Measurements from ENCODE around the gene RIMBP2.

DNA sequence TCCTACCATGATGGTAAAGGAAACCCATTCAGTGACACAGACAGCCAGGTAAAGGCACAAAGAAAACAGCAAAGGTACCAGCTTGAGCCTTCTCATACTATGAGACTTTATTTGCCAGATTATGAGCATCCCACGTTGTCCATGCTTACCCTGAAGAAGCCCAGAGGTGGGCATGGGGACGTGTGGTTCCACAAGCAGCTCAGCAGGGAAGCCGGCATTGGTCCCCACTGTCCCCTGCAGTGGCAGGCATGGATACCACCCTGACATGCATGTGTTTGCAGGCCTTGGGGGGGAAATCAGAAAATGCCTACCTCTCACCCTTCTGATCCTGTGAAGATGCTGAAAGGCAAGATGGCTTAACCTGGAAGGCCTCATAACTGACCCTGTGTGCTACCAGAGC, 195.3 kb downstream of the RIMBP2 start:
- no peak for TF ChIP-seq POLR2A (IDR thresholded peaks at IDR 0.05; ENCODE audit: low read depth)
- TF ChIP-seq, protein P1, sequence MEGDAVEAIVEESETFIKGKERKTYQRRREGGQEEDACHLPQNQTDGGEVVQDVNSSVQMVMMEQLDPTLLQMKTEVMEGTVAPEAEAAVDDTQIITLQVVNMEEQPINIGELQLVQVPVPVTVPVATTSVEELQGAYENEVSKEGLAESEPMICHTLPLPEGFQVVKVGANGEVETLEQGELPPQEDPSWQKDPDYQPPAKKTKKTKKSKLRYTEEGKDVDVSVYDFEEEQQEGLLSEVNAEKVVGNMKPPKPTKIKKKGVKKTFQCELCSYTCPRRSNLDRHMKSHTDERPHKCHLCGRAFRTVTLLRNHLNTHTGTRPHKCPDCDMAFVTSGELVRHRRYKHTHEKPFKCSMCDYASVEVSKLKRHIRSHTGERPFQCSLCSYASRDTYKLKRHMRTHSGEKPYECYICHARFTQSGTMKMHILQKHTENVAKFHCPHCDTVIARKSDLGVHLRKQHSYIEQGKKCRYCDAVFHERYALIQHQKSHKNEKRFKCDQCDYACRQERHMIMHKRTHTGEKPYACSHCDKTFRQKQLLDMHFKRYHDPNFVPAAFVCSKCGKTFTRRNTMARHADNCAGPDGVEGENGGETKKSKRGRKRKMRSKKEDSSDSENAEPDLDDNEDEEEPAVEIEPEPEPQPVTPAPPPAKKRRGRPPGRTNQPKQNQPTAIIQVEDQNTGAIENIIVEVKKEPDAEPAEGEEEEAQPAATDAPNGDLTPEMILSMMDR (IDR thresholded peaks at IDR 0.05), result no peak
